ENCODE measurements around the gene CDC42. TPM values are rescaled to one million over a fixed set of nuclear protein-coding genes. Genes with fewer than 3 reads are reported as not detected.

Gene CDC42
- total and polyA plus RNA-seq, 2 donors (not counting 1 experiment from before 2014, with no cell fraction given) = 325 to 446 TPM

DNA sequence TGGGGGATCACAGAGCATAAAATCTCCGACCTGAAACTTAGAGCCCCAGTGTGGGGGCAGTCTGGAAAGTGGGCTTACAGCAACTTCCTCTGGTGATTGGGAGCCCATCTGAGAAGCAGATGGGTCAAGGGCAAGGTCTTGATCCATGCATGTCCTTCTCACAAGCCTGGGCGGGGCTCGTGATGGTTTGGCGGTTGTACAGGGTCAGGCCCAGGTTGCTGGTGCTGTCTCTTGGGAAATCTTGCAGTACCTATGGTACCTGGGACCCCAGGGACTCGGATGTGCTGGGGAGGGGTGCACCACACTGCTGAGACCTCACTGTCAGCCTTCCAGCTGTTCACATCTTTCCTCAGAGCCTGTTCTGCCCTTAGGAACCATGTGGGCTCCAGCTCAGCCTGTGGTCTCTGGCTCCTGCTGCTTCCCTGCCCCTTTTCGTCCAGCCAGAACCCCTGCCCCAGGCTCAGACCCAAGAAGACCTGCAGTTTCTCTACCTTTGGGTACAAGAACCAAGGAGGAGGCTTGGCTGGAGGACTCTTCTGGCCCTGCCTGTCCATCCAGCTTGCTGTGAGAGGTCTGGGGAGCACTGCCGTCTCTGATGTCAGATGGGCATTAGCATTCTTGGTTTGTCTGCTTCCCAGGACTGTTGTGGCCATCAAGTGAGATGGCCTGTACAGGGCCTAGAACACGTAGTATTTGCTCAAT lies 65.9 kb downstream of the CDC42 start:
- Histone ChIP-seq H3K4me1 (ENCODE audit: control insufficient read depth, extremely low read depth, insufficient read depth, low read length) (peaks cover 12% of the 10 kb centered on the region), H2AFZ (ENCODE audit: low read length) (no peak overlapping the region), H3K9ac (ENCODE audit: insufficient read depth, low read length) (no peak overlapping the region), H4K20me1 (ENCODE audit: control insufficient read depth, extremely low read depth, insufficient read depth, low read length) (peaks cover 2% of the 10 kb centered on the region), H3K36me3 (ENCODE audit: control insufficient read depth, insufficient read depth, low read length) (peaks cover 13% of the 10 kb centered on the region), H3K4me3 (replicated peaks in 1 of 4; ENCODE audit: control extremely low read depth in 1 of 4, insufficient read depth in 1 of 4, low read depth in 3 of 4, low read length in 4 of 4) (no peak overlapping the region), H3K79me2 (ENCODE audit: control insufficient read depth, insufficient read depth, low read length) (peaks cover 4% of the 10 kb centered on the region), H3K4me2 (ENCODE audit: extremely low read depth, insufficient read depth, low read length) (no peak overlapping the region), H3K27me3 (ENCODE audit: control insufficient read depth, insufficient read depth, low read length) (no peaks in the 10 kb centered on the region), H3K27ac (ENCODE audit: insufficient read depth, low read length) (no peak overlapping the region), H3K9me3 (ENCODE audit: control insufficient read depth, insufficient read depth, low read depth, low read length) (no peaks in the 10 kb centered on the region)
- TF ChIP-seq, protein P1, sequence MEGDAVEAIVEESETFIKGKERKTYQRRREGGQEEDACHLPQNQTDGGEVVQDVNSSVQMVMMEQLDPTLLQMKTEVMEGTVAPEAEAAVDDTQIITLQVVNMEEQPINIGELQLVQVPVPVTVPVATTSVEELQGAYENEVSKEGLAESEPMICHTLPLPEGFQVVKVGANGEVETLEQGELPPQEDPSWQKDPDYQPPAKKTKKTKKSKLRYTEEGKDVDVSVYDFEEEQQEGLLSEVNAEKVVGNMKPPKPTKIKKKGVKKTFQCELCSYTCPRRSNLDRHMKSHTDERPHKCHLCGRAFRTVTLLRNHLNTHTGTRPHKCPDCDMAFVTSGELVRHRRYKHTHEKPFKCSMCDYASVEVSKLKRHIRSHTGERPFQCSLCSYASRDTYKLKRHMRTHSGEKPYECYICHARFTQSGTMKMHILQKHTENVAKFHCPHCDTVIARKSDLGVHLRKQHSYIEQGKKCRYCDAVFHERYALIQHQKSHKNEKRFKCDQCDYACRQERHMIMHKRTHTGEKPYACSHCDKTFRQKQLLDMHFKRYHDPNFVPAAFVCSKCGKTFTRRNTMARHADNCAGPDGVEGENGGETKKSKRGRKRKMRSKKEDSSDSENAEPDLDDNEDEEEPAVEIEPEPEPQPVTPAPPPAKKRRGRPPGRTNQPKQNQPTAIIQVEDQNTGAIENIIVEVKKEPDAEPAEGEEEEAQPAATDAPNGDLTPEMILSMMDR (conservative IDR thresholded peaks at IDR 0.05 in 1 of 2, IDR thresholded peaks at IDR 0.05 in 1 of 2; ENCODE audit: low read depth in 1 of 2, low read length in 2 of 2) = no peak
- no peak for TF ChIP-seq EZH2 (IDR thresholded peaks at IDR 0.05; ENCODE audit: low read length, missing control alignments)
- no peak for DNase-seq (ENCODE audit: low read depth in 2 of 2)

DNA sequence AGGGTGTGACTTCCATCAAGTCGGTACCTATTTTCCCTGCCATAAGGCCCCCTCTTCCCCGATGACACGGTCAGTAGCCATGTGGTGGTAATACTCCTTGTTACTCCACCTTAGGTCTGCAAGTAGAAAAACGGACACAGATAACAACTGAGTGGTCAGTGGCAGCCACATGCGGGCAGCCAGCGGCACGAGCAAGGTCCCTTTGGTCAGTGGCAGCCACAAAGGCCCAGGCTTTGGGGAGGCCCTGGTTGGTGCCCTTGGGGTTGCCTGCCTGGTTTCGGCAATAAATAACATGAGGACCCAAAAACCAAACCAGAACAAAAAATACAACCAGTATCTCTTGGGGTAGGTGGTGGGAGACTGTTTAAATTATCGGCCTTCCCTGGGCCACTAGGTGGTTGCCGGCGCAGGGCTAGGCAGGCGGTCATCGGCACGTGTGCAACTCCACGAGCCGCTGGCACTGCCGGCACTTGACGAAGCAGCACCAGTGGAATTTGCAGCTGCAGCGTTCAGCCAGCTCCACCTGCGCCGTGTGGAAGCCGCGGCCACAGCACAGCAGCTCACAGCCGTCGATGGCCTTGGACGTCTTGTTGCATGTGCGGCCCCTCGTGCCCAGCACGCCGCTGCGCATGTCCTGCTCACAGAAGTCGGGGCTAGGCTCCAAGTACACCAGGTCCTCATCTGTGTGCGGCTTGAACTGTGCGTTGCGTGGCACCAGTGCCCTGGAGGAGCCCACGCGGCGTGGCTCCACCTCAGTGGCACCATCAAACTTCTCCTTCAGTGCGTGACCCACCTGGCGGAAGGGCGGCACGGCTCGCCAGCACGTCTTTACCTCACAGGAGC lies 67.3 kb downstream of the CDC42 start:
- Histone ChIP-seq H3K79me2 (ENCODE audit: control insufficient read depth, insufficient read depth, low read length) (no peaks in the 10 kb centered on the region), H3K4me2 (ENCODE audit: extremely low read depth, insufficient read depth, low read length) (no peak overlapping the region), H2AFZ (ENCODE audit: low read length) (no peak overlapping the region), H3K9me3 (ENCODE audit: control insufficient read depth, insufficient read depth, low read depth, low read length) (no peaks in the 10 kb centered on the region), H3K27ac (ENCODE audit: insufficient read depth, low read length) (no peak overlapping the region), H3K36me3 (ENCODE audit: control insufficient read depth, insufficient read depth, low read length) (peaks cover 7% of the 10 kb centered on the region), H4K20me1 (ENCODE audit: control insufficient read depth, extremely low read depth, insufficient read depth, low read length) (peaks cover 2% of the 10 kb centered on the region), H3K9ac (ENCODE audit: insufficient read depth, low read length) (no peak overlapping the region), H3K27me3 (ENCODE audit: control insufficient read depth, insufficient read depth, low read length) (no peaks in the 10 kb centered on the region), H3K4me1 (ENCODE audit: control insufficient read depth, extremely low read depth, insufficient read depth, low read length) (peaks cover 3% of the 10 kb centered on the region), H3K4me3 (replicated peaks in 1 of 4; ENCODE audit: control extremely low read depth in 1 of 4, insufficient read depth in 1 of 4, low read depth in 3 of 4, low read length in 4 of 4) (no peak overlapping the region)
- no peak for DNase-seq (ENCODE audit: low read depth in 2 of 2)
- TF ChIP-seq EZH2 (IDR thresholded peaks at IDR 0.05; ENCODE audit: low read length, missing control alignments) = no peak
- TF ChIP-seq, protein P1 (conservative IDR thresholded peaks at IDR 0.05 in 1 of 2, IDR thresholded peaks at IDR 0.05 in 1 of 2; ENCODE audit: low read depth in 1 of 2, low read length in 2 of 2) = no peak

DNA sequence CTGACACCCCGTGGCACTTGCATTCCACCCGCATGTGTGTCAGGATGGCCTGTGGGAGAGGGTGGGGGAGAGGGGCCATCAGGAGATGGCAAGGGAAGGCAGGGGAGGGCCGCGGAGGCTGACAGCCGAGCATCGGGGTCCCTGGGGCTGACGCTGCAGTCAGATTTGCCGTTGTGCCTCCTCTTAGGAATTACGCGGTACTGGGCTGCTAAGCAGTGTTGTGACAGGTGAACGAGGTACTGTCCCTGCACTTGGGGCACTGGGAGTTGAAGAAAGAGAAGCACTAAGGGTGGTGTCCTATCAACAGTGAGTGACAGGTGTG lies 67.9 kb downstream of the CDC42 start:
- TF ChIP-seq EZH2 (IDR thresholded peaks at IDR 0.05; ENCODE audit: low read length, missing control alignments) = no peak
- TF ChIP-seq, protein P1 (conservative IDR thresholded peaks at IDR 0.05 in 1 of 2, IDR thresholded peaks at IDR 0.05 in 1 of 2; ENCODE audit: low read depth in 1 of 2, low read length in 2 of 2) = no peak
- Histone ChIP-seq H4K20me1 (ENCODE audit: control insufficient read depth, extremely low read depth, insufficient read depth, low read length) (no peaks in the 10 kb centered on the region), H3K4me2 (ENCODE audit: extremely low read depth, insufficient read depth, low read length) (no peak overlapping the region), H3K9ac (ENCODE audit: insufficient read depth, low read length) (no peak overlapping the region), H3K4me3 (replicated peaks in 1 of 4; ENCODE audit: control extremely low read depth in 1 of 4, insufficient read depth in 1 of 4, low read depth in 3 of 4, low read length in 4 of 4) (no peak overlapping the region), H3K27me3 (ENCODE audit: control insufficient read depth, insufficient read depth, low read length) (no peaks in the 10 kb centered on the region), H3K36me3 (ENCODE audit: control insufficient read depth, insufficient read depth, low read length) (peaks cover 4% of the 10 kb centered on the region), H3K27ac (ENCODE audit: insufficient read depth, low read length) (no peak overlapping the region), H3K9me3 (ENCODE audit: control insufficient read depth, insufficient read depth, low read depth, low read length) (no peaks in the 10 kb centered on the region), H3K79me2 (ENCODE audit: control insufficient read depth, insufficient read depth, low read length) (no peaks in the 10 kb centered on the region), H2AFZ (ENCODE audit: low read length) (no peak overlapping the region), H3K4me1 (ENCODE audit: control insufficient read depth, extremely low read depth, insufficient read depth, low read length) (no peaks in the 10 kb centered on the region)
- no peak for DNase-seq (ENCODE audit: low read depth in 2 of 2)
